Measurements from ENCODE around the gene HIC1. TPM values are rescaled to one million over a fixed set of nuclear protein-coding genes. Genes with fewer than 3 reads are reported as not detected.
A peak's percentile ranks its signal among the peaks of the same experiment; 100 is the strongest.

HIC1 gene
- total RNA-seq, 4 donors from 2014 or later = 32.8 to 56.2 (median 41.6) TPM

GRCh38 chr17:2057760-2058585 is 3.1 kb downstream of the HIC1 start:
- Histone ChIP-seq H3K27me3 (peaks cover 54% of the 10 kb centered on the region), H3K27ac (peak overlapping the region; percentile 5 to 95 (median 89)), H3K9me3 (no peaks in the 10 kb centered on the region), H3K4me1 (peaks cover 0 to 99% (median 24%) of the 10 kb centered on the region in 3 donors), H3K4me3 (peak overlapping the region in 1 of 2 donors; percentile 77), H3K36me3 (peaks cover 0 to 51% of the 10 kb centered on the region in 2 donors)
- no peak for ATAC-seq
- peak in 1 of 2 donors; percentile 10 for TF ChIP-seq POLR2A (IDR thresholded peaks at IDR 0.05)
- TF ChIP-seq, protein P1, sequence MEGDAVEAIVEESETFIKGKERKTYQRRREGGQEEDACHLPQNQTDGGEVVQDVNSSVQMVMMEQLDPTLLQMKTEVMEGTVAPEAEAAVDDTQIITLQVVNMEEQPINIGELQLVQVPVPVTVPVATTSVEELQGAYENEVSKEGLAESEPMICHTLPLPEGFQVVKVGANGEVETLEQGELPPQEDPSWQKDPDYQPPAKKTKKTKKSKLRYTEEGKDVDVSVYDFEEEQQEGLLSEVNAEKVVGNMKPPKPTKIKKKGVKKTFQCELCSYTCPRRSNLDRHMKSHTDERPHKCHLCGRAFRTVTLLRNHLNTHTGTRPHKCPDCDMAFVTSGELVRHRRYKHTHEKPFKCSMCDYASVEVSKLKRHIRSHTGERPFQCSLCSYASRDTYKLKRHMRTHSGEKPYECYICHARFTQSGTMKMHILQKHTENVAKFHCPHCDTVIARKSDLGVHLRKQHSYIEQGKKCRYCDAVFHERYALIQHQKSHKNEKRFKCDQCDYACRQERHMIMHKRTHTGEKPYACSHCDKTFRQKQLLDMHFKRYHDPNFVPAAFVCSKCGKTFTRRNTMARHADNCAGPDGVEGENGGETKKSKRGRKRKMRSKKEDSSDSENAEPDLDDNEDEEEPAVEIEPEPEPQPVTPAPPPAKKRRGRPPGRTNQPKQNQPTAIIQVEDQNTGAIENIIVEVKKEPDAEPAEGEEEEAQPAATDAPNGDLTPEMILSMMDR (IDR thresholded peaks at IDR 0.05) = no peak
- WGBS, 2 donors (ENCODE audit: low coverage in 1 of 2) = 25% methylated on average over 4 of the region's 98 CpGs; no CpG with 5 or more reads in 1 of the 2 donors

- Histone ChIP-seq H3K4me3 (peak overlapping the region in 1 of 2 donors; percentile 77), H3K36me3 (peaks cover 0 to 60% of the 10 kb centered on the region in 2 donors), H3K4me1 (peaks cover 2 to 99% (median 33%) of the 10 kb centered on the region in 3 donors), H3K27ac (peak overlapping the region; percentile 56 to 95 (median 89)), H3K9me3 (no peaks in the 10 kb centered on the region), H3K27me3 (peaks cover 48% of the 10 kb centered on the region)
- no peak for TF ChIP-seq EP300 (IDR thresholded peaks at IDR 0.05)
- TF ChIP-seq, protein P1 (IDR thresholded peaks at IDR 0.05) = peak in 3 of 4 experiments; percentile 83 to 85 (median 84)
- TF ChIP-seq POLR2A (IDR thresholded peaks at IDR 0.05) = no peak
- peak; percentile 10 for TF ChIP-seq POLR2AphosphoS5 (IDR thresholded peaks at IDR 0.05)
- 38 to 44% methylated on average over 14 to 15 of the region's 78 CpGs for WGBS, 2 donors (ENCODE audit: low coverage in 1 of 2)
- ATAC-seq = peak; percentile 29
These were observed 4.0 kb downstream of the HIC1 start for GRCh38 chr17:2058586-2059546.

DNA sequence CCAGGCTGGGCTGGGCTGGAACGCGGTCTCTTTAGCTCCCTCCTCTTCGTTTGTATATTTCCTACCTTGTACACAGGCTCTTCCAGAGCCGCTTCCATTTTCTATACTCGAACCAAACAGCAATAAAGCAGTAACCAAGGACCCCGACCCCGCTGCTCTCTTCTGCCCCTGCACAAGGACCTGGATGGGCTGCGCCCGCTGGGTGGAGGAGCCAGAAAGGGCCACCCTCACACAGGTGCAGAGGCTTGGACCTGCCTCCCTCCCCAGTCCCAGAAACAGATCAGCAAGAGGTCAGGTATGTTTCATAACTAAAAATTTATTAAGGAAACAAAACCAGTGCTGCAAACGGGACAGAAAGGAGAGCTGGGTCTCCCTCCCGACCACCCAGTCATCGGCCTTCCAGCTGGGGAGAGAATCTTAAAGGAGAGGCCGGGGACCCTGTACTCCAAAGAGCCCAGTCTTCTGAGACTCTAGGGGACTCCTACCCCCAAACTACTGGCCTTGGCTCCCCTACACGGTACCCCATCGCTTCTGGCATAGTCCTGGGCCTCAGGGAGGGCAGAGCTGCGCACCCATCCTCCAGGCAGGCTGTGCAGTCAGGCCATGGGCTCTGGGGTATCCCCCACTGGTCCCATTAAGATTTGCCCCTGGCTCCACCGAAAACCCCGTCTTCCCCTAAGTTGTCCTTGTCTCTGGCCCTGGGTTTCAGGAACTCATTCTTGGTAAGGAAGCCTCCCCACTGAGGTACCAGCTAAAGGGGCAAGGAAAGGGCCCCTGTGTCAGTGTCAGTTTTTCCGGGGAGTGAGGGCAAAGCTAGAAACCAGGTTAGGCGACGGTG is 4.9 kb downstream of the HIC1 start:
- Histone ChIP-seq H3K36me3 (peaks cover 0 to 69% of the 10 kb centered on the region in 2 donors), H3K9me3 (no peaks in the 10 kb centered on the region), H3K4me1 (peaks cover 2 to 99% (median 36%) of the 10 kb centered on the region in 3 donors), H3K4me3 (peak overlapping the region in 1 of 2 donors; percentile 77), H3K27me3 (peaks cover 42% of the 10 kb centered on the region), H3K27ac (peak overlapping the region; percentile 56 to 95 (median 89))
- no peak for ATAC-seq
- 20 to 51% methylated on average over 3 to 5 of the region's 21 CpGs for WGBS, 2 donors (ENCODE audit: low coverage in 1 of 2)
- TF ChIP-seq, protein P1 (IDR thresholded peaks at IDR 0.05) = no peak
- no peak for TF ChIP-seq EP300 (IDR thresholded peaks at IDR 0.05)
- no peak for TF ChIP-seq POLR2A (IDR thresholded peaks at IDR 0.05)
- no peak for TF ChIP-seq POLR2AphosphoS5 (IDR thresholded peaks at IDR 0.05)

DNA sequence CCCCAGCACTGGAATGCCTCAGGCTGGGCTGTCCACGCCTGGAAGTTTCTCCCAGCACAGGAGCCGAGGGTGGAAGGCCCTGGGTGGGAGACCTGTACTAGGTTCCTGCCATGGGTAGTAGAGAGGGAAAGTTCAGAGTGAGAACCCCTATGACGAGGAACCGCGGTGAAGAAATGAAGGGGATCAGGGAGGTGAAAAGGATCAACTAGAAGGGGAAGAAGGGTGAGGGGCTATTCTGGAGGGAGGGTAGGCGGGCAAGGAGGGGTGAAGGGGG is 5.4 kb downstream of the HIC1 start:
- H3K9me3 ChIP-seq = no peaks in the 10 kb centered on the region
- H3K4me3 ChIP-seq = no peak overlapping the region
- WGBS, 2 donors (ENCODE audit: low coverage in 1 of 2) = 23 to 67% methylated on average over 3 to 4 of the region's 6 CpGs

More for the DNA sequence above, 5.4 kb downstream of the HIC1 start:
- Histone ChIP-seq H3K27ac (peak overlapping the region; percentile 56 to 95 (median 89)), H3K36me3 (peaks cover 0 to 75% of the 10 kb centered on the region in 2 donors), H3K4me1 (peaks cover 2 to 99% (median 41%) of the 10 kb centered on the region in 3 donors), H3K27me3 (peaks cover 36% of the 10 kb centered on the region)
- TF ChIP-seq POLR2A (IDR thresholded peaks at IDR 0.05) (no peak), POLR2AphosphoS5 (IDR thresholded peaks at IDR 0.05) (no peak), EP300 (IDR thresholded peaks at IDR 0.05) (no peak)
- TF ChIP-seq, protein P1 (IDR thresholded peaks at IDR 0.05) = no peak
- no peak for ATAC-seq

Measured in gastroesophageal sphincter (tissue), 4 donors.